Mononuclear cell (primary cell): Measurements from ENCODE around the gene C1QTNF9B. TPM values are rescaled to one million over a fixed set of nuclear protein-coding genes. Genes with fewer than 3 reads are reported as not detected.
"Not testable (repeated sequence)": the region's sequence is repeated elsewhere in the genome, so short reads cannot be mapped to it uniquely, and the experiment has no call there.

Source experiments
- H3K27me3 ChIP-seq: 2 replicates; pipeline ENCODE4 v1.6.0; 2011; ENCODE audit warnings: low read length, control low read depth; ENCODE audit not compliant: insufficient read depth
- H3K4me1 ChIP-seq: 2 replicates; pipeline ENCODE4 v1.5.1; 2011; ENCODE audit warnings: mild to moderate bottlenecking, low read length, control low read depth; ENCODE audit not compliant: insufficient read depth
- H3K4me3 ChIP-seq: 2 replicates; pipeline ENCODE4 v1.5.1; 2011; ENCODE audit warnings: mild to moderate bottlenecking, low read length, moderate library complexity
- H3K9me3 ChIP-seq: 2 replicates; pipeline ENCODE4 v1.5.1; 2011; ENCODE audit warnings: low read depth, mild to moderate bottlenecking, control low read depth, low read length
- total RNA-seq: library from RNA; depleted of rRNA; stranded (reverse); fragments of >200 nt; gene quantifications from one replicate; pipeline ENCODE4 v1.2.3, GENCODE V29; 2012

C1QTNF9B gene
- not detected for total RNA-seq

GRCh38 chr13:23897452-23897919 is at the start of gene C1QTNF9B:
C1QTNF9B (minus strand) TSS chr13:23897502.
- H3K27me3 ChIP-seq: peaks cover 17% of the 10 kb centered on the region
- not testable (repeated sequence) for H3K9me3 ChIP-seq, H3K4me3 ChIP-seq, H3K4me1 ChIP-seq

- Histone ChIP-seq H3K4me1 (no peaks in the 10 kb centered on the region), H3K9me3 (no peaks in the 10 kb centered on the region), H3K27me3 (no peaks in the 10 kb centered on the region), H3K4me3 (no peak overlapping the region)
Measured at GRCh38 chr13:23946900-23947299, 49.6 kb upstream of the C1QTNF9B start.

DNA sequence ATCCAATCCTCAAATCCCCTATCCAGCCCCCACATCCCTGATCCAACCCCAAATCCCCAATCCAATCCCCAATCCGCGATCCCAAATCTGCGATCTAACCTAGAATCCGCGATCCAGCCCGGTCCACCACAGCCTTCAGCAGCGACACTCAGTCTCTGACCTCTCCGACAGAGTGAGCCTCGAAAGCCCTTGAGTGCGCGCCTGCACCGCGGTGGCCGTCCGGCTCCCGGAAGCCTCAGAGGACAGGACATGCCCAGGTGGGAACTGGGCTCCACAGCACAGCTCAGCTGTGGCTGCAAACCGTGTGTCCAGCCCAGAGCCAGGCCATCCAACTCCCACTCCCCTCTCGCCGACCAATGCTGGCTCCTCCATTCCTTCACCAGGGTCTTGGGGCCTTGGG is 48.8 kb upstream of the C1QTNF9B start:
- H3K9me3 ChIP-seq: no peaks in the 10 kb centered on the region
- H3K27me3 ChIP-seq: no peaks in the 10 kb centered on the region
- no peaks in the 10 kb centered on the region for H3K4me1 ChIP-seq
- H3K4me3 ChIP-seq: no peak overlapping the region

DNA sequence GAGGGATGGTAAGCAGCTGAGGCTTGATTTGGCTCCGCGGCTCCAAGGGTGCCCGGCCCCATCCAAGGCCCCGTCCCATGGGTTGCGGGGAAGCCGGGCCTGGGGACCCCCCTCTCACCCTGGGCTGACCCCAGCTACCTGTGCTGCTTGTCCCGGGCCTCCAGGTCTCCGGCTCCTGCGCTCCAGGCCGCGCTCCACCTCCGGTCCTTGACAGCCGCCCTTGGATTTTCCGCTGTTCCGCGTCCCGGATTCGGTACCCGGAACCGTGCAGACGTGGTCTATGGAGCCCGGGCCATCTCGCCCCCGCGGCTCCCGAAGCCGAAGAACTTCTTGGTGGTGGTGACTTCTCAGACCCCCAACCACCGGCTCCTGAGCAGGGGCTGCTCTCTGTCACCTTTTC is 48.3 kb upstream of the C1QTNF9B start:
- Histone ChIP-seq H3K27me3 (no peaks in the 10 kb centered on the region), H3K4me1 (no peaks in the 10 kb centered on the region)

DNA sequence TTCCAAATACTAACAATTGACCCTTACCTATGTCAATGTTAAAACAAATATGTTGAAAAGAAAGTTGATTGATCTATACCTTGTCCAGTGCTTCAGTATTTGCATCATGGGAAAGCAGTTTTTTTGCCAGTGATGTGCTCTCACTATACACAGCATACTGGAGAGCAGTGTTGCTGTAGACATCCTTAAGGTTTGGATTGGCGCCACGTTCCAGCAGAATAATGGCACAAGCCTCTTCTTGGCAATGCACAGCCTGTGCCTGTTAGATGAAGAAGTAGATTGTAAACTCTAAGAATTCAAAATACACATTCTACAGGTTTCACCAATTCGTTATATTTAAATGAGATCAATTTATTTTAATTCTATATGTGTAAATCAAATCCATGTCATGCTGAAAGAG is 43.9 kb upstream of the C1QTNF9B start:
- H3K4me3 ChIP-seq: no peak overlapping the region
- no peaks in the 10 kb centered on the region for H3K4me1 ChIP-seq
- peaks cover 3% of the 10 kb centered on the region for H3K27me3 ChIP-seq
- H3K9me3 ChIP-seq: no peaks in the 10 kb centered on the region

More for the DNA sequence above, 48.3 kb upstream of the C1QTNF9B start:
- H3K9me3 ChIP-seq: no peaks in the 10 kb centered on the region
- no peak overlapping the region for H3K4me3 ChIP-seq

DNA sequence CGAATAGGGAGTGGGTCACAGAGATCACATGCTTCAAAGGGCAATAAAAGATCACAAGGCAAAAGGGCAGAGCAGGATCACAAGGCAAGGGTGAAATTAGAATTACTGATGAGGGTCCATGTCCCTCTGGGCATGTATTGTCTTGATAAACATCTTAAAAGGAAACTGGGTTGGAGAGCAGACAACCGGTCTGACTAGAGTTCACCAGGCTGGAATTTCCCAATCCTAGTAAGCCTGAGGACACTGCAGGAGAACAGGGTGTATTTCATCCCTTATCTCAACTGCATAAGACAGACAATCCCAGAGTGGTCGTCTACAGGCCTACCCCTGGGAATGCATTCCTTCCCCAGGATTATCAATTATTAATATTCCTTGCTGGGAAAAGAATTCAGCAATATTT is 42.4 kb upstream of the C1QTNF9B start:
- H3K4me3 ChIP-seq, H3K4me1 ChIP-seq, H3K9me3 ChIP-seq: not testable (repeated sequence)
- peaks cover 11% of the 10 kb centered on the region for H3K27me3 ChIP-seq

DNA sequence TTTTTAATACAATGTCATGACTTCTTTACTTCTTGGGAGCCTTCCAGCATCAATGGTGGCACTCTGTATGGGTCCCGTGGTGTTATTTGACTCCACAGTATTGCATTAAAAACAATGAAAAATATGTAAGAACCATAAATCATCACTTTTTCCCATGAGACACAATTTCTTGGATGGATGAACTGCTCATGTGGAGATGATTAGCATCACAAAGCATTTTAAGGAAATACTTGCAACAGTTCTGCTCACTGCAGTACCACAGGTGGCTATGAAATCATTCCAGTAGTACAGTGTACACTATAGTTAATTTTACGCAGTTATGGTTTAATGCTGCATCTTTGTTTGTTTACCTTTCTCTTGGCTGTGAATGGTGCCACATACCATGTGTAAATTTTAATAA is 37.2 kb upstream of the C1QTNF9B start:
- Histone ChIP-seq H3K27me3 (peaks cover 18% of the 10 kb centered on the region), H3K4me1 (no peaks in the 10 kb centered on the region), H3K4me3 (no peak overlapping the region), H3K9me3 (no peaks in the 10 kb centered on the region)

GRCh38 chr13:23928985-23929384 is 31.7 kb upstream of the C1QTNF9B start:
- Histone ChIP-seq H3K4me3 (no peak overlapping the region), H3K27me3 (peaks cover 5% of the 10 kb centered on the region), H3K4me1 (no peaks in the 10 kb centered on the region)

GRCh38 chr13:23923031-23923430 is 25.7 kb upstream of the C1QTNF9B start:
- Histone ChIP-seq H3K4me1 (peaks cover 7% of the 10 kb centered on the region), H3K27me3 (peaks cover 10% of the 10 kb centered on the region), H3K4me3 (no peak overlapping the region), H3K9me3 (no peaks in the 10 kb centered on the region)

More at GRCh38 chr13:23928985-23929384, 31.7 kb upstream of the C1QTNF9B start:
- no peaks in the 10 kb centered on the region for H3K9me3 ChIP-seq

DNA sequence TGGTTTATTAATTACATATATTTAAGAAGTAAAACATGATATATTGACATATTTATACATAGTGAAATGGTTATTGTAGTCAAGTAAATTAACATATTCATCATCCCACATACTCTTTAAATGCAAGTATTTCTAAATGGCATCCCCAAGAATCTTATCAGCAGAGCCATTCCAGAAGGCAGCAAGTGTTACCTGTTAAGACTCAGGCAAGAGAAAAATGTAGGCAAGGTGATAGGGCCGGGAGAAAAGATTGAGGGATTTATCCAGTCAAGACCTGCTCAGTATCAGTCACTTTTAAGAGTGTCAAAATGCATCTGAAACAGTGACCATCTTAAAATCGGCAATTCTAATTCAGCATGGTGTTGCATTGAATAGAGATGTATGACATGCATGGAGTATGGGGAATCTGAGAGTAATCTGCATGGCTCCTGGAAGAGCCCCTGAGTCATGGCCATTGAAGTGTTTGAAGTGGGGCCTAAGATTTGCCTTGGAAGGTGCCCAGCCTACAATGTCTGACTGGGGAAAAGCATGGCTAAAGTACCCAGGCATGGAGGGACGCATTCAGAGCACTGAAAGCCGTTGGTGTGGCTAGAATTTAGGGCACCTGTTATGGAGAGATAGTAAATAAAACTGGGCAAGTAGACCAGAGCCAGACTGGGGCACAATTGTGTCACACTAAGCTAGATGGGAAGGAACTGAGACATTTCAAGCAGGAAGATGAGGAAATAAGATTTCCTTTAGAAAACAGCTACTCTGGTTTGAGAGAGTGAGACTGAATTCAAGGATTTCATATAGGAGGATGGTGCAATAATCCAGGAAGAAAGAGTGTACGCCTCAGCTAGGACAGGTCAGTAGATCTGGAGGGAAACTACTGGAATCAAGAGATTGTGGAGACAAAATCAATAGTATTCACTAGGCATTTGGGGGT is 25.0 kb upstream of the C1QTNF9B start:
- no peaks in the 10 kb centered on the region for H3K9me3 ChIP-seq
- peaks cover 18% of the 10 kb centered on the region for H3K27me3 ChIP-seq

DNA sequence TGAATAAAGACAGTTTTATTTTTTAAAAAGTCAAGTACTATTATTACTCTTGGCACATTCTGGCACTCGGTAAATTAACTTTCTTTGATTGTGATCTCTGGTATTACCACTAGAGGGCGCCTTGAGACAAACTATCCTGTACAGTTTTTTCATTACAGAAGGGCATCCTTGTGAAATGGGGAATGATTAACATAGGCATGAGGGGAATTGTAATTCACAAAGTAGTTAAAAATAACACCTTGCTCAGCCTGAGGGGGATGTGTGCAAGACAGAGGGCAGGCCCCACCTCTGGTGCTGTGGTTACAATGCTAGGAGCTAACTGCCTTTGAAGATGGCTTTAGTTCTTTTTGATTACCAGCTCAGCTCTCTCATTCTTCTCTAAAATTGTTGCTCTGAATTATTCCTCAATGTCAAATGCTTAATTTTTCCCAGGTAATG is 24.2 kb upstream of the C1QTNF9B start:
- H3K27me3 ChIP-seq: peaks cover 20% of the 10 kb centered on the region
- H3K4me3 ChIP-seq: no peak overlapping the region
- H3K4me1 ChIP-seq: peaks cover 7% of the 10 kb centered on the region
- H3K9me3 ChIP-seq: no peaks in the 10 kb centered on the region

More for the DNA sequence above, 25.0 kb upstream of the C1QTNF9B start:
- H3K4me3 ChIP-seq: no peak overlapping the region
- H3K4me1 ChIP-seq: peaks cover 7% of the 10 kb centered on the region

- peaks cover 7% of the 10 kb centered on the region for H3K4me1 ChIP-seq
- H3K4me3 ChIP-seq: no peak overlapping the region
- peaks cover 30% of the 10 kb centered on the region for H3K27me3 ChIP-seq
- H3K9me3 ChIP-seq: no peaks in the 10 kb centered on the region
Measured at GRCh38 chr13:23919006-23919405, 21.7 kb upstream of the C1QTNF9B start.

DNA sequence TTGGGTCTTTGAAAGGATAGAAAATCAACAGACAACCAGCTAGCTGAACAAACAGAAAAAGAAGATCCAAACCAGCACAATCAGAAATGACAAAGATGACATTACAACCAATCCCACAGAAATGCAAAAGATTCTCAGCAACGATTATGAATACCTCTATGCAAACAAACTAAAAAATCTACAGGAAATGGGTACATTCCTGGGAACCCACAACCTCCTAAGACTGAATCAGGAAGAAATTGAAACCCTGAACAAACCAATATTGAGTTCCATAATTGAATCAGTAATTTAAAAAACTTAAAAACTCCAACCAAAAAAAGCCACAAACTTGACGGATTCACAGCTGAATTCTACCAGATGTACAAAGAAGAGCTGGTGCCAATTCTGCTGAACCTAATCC is 20.9 kb upstream of the C1QTNF9B start:
- no peaks in the 10 kb centered on the region for H3K9me3 ChIP-seq
- peaks cover 36% of the 10 kb centered on the region for H3K27me3 ChIP-seq
- peaks cover 7% of the 10 kb centered on the region for H3K4me1 ChIP-seq
- H3K4me3 ChIP-seq: no peak overlapping the region

- peaks cover 36% of the 10 kb centered on the region for H3K27me3 ChIP-seq
- H3K4me3 ChIP-seq: no peak overlapping the region
- no peaks in the 10 kb centered on the region for H3K4me1 ChIP-seq
- H3K9me3 ChIP-seq: no peaks in the 10 kb centered on the region
Measured at GRCh38 chr13:23915308-23915707, 18.0 kb upstream of the C1QTNF9B start.

GRCh38 chr13:23912469-23912868 is 15.2 kb upstream of the C1QTNF9B start:
- Histone ChIP-seq H3K9me3 (no peaks in the 10 kb centered on the region), H3K4me1 (no peaks in the 10 kb centered on the region), H3K27me3 (peaks cover 23% of the 10 kb centered on the region), H3K4me3 (no peak overlapping the region)

- Histone ChIP-seq H3K4me3 (no peak overlapping the region), H3K9me3 (no peaks in the 10 kb centered on the region), H3K4me1 (no peaks in the 10 kb centered on the region), H3K27me3 (peaks cover 23% of the 10 kb centered on the region)
Measured at GRCh38 chr13:23909606-23910005, 12.3 kb upstream of the C1QTNF9B start.
